Heart left ventricle (tissue), 13 donors: Measurements from ENCODE around the gene BFAR.

Experiments used
- CTCF ChIP-seq, 12 donors: fragments of 200-600 bp; sonication (generic) in 4 of 12; IDR thresholded peaks; one replicate each; pipeline versions ENCODE4 v1.5.0 to v1.8.0; 2018 to 2022; ENCODE audit warnings: antibody characterized with exemption in 12 of 12, mild to moderate bottlenecking in 5 of 12
- POLR2A ChIP-seq, 2 donors: fragments of 450-650 bp; IDR thresholded peaks; one replicate each; pipeline ENCODE4 v1.6.1; 2017; ENCODE audit warnings: antibody characterized with exemption in 2 of 2, mild to moderate bottlenecking in 2 of 2, moderate library complexity in 2 of 2
- donor health status: ischemic (EF 13 %, LVEDD 7.1; RV severe dilation, severe dysfunction).
- donor health status: DM: no; HTN: yes; CAD: no.
- donor health status: DM: no; HTN: no; CAD: no.
- donor health status: ischemic (EF 25% LVEDD 6.9; RV normal size, moderate dysfunction).
- donor health status: ischemic (EF 25% LVEDD 5.7; RV mildly dilated, moderate dysfunction).
- donor health status: ischemic (EF 35%, LVEDD 5.7; RV mildly dilated, moderate dysfunction).
- donor health status: nonischemic (EF 11% LVEDD 7.7; RV severe dilation, severe dysfunction).
- donor health status: DM: yes; HTN: yes; CAD: no.
- donor health status: PGD.
- donor health status: ischemic (EF 29% LVEDD 5.4; RV normal size, mild dysfunction).
- donor health status: nonischemic (EF 23%, LVEDD 6.1; RV moderate dilation, normal function).

GRCh38 chr16:14658063-14658462 is 25.3 kb downstream of the BFAR start:
- TF ChIP-seq CTCF (IDR thresholded peaks at IDR 0.05) (no peak), POLR2A (IDR thresholded peaks at IDR 0.05) (no peak)
